GM18858 (cell line): ENCODE data around the gene BCAR1.
"Not testable (repeated sequence)": the region's sequence is repeated elsewhere in the genome, so short reads cannot be mapped to it uniquely, and the experiment has no call there.

Experiments used
- ATAC-seq: cut with Tn5 transposase; IDR thresholded peaks from one replicate; pipeline ENCODE4 v1.9.1; 2021; ENCODE audit not compliant: unreplicated experiment

The BCAR1 gene

DNA sequence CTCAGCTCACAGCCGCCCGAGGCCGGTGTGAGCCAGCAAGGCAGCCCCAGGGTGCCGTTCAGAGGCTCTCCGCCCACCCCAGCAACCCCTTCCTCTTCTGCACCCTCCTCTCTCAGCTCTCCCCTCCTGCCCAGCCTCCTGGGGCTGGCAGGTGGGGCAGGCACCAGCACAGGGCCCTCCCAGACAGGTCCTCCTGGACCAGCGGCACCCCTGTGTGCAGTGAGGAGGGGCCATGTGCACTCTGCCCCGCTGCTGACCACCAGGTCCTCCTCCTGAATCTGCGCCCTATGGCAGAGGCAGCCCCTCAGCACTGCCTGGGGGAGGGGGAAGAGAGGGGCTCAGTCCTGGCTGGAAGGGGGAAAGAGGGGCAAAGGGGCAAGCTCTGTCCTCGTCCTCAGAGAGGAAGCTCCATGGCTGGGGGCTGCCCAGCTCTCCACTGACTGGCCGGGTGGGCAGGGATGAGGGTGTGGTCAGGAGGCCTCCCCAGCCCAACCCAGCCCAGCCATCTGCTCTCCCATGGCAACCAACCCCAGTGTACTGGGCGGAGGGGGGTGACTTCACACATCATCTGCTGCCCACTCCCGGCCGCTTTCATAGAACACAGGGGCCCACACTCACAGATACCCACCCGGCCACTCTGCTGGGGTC lies 5.4 kb upstream of the BCAR1 start:
- ATAC-seq, result no peak

DNA sequence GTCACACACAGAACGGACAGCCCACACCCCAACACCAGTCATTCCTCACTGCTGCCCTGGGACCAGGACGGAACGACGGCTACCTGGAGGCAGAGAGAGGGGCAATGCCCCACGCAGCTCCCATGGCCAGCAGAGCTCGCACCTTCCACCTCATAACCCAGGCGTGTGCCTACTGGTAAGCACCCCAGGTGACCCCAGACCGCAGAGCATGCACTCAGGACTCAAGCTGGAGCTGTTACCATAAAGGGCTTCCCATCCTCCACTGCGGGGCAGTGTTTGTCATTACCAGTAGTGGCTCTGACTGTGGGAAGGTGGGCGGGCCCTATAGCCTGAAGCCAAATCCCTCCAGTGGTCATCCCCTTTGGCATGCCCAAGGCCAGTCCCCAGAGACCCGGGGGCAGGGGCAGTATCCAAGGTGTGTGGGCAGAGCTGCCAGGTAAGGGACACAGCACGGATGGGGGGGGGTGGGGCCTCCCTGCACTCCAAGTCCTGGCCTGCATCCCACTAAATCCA lies 4.7 kb upstream of the BCAR1 start:
- no peak for ATAC-seq

- ATAC-seq, result no peak
These were observed 3.0 kb upstream of the BCAR1 start for GRCh38 chr16:75254359-75254837.

DNA sequence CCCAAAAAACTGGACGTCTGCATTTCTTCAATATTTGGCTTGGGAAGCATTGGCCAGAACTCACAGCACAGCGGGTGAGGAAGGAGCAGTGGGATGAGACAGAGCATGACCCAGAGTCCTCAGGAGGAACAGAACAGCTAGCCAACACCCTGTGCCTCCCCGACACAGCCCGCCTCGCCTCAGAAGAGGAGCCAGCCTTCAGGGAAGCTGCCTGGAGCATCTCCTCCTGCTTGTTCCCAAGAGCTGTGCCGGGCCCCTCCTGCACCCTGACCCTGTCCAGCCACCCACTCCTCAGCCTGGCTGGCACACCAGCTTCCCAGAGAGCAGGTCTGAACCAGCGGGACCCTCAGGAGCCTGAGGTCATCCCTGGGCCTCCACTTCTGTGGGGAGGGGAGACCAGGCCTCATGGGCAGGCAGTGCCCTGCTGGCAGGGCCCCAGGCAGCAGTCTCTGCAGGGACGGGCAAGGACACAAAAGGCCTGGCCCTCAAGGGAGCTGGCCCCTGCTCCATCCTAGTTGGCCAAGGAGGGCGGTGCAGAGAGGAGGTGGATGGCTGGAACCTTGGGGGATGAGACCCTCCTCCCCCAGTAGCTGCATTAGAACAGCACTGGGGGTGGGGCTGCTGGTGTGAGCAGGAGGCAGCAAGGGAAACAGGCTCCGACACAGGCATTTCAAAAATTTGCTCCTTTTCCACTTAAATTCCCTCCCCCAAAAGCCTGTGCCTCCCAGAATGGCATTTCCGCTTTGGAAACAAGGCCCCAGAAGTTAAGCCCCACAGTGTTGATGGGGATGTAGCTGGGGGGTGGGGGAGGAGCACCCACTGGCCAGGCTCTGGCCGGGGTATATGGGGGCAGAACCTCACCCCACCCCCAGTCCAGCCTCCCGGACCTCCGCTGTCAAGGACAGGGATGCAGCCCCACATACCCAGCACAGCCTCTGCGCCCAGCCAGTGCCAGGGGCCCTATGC lies 1.8 kb upstream of the BCAR1 start:
- ATAC-seq, result no peak

GRCh38 chr16:75252049-75252864 lies 833 bp upstream of the BCAR1 start:
- no peak for ATAC-seq

GRCh38 chr16:75250809-75251279 lies 580 bp downstream of the BCAR1 start:
- ATAC-seq, result no peak

DNA sequence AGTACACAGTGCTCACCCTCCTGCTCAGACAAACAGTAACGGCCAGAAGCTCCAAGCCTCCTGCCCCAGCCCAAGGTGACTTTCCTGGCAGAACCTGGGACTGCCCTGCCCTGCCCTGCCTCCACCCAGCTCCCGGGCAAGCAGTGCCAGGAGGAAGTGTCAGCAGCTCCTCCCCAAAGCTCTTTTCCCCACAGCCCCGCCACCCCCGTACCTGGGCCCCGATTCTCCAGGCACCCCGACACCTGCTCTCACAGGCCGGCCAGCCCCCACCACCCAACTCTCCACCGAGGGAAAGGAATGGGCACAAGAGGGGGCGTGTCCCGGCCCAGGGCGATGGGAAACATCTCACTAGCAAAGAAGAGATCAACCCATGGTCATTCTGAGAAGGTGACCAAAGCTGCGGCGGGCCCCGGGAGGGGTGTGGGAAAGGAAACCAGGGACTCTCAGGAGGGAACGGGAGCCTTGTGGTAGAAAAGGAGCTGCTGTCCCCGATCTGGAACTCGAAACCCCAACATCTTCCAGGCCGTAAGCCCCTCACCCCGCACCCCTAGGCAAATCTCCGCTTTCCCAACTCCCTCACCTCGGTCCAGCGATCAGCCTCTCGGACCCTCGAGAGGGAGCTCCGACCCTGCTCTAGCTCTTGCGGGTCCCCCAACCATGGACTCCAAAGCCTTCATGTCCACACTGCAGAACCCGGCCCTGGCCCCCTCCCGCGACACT lies 1.2 kb downstream of the BCAR1 start:
- no peak for ATAC-seq

- no peak for ATAC-seq
These were observed 2.0 kb downstream of the BCAR1 start for GRCh38 chr16:75249441-75249840.

DNA sequence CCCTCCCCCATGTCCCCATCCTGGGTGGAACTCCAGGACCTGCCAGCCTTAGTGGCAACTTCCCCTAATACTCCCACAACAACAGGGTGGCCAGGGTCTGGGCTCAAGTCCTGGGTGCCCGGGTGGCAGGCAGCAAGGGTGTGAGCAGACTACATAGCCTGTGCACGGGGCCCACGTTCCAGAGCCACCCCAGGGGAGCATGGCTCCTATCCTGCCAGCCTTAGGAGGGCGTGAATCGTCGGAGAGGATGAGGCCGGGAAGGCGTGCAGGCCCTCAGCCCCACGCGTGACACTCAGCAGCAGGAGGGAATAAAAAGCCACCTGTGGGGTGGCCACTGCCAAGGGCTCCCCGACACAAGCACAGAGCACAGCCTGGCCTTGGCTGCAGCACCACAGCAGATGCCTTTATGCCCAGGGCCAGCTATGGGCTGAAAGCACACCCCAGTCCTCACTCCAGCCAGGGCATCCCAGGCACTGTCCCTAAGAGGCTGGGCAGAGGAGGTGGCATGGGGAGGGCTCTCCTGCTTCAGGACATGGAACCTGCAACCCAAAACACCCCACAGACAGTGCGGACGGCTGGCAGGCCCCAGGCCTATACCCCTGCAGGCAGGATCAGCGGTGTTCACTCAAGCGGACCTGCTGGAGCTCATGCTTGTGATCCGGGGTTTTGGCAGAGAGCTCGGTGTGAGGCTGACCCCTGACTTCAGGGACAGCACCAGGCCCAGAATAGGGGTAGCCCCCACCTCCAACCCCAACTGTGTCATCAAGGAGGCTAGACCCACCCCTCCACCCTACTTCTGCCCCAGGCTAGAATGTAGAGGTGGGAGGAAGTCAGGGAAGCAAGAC lies 2.7 kb downstream of the BCAR1 start:
- no peak for ATAC-seq

DNA sequence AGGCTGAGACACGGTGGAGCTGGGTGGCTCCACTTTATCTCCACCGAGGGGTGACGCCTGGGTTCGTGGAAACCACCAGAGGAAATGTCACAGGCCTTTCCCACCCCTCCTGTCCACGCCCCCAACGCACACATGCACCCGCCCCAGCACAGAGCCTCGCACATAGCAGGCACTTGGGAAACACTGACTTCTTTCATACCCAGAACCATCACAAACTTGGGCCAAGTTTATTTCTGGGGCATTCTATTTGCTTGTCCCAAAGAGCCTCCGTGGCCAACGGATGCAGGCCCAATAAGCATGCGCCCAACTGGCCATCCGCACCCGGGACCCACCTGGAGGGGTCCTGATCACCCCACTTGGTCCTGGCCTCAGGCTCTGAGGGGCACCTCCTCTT lies 3.3 kb downstream of the BCAR1 start:
- ATAC-seq, result no peak

- no peak for ATAC-seq
These were observed 4.2 kb downstream of the BCAR1 start for GRCh38 chr16:75247249-75247648.

DNA sequence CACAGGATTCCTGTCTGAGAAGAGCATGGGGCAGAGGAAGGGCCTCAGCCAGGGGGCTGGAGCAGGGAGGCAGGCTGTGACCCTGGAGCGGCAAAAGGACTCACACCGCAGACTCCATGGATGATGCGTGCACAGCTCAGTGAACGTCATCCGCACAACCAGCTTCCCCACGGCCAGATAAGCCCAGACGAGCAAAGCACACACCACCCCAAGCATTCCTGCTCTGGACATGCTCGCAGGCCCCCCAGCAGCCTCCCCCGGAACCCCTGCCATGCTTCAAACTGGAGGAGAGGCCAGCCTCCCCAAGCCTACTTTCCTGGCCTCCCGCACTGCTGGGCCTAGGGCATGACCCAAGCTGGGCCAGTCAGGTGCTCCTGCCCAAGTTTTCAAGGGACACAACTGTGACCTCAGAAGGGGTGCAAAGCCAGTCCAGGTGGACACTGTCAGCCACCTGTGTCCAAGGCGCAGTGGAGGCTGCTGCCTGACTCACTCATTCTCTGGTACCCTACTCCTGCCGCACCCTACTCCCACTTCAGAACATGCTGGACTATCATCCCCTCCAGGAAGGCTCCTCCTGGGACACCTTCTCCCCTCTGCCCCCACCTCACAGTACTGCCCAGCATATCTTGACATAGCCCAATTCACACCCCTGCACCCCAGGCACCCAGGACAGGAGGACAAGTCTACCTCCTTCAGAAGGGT lies 4.8 kb downstream of the BCAR1 start:
- no peak for ATAC-seq

DNA sequence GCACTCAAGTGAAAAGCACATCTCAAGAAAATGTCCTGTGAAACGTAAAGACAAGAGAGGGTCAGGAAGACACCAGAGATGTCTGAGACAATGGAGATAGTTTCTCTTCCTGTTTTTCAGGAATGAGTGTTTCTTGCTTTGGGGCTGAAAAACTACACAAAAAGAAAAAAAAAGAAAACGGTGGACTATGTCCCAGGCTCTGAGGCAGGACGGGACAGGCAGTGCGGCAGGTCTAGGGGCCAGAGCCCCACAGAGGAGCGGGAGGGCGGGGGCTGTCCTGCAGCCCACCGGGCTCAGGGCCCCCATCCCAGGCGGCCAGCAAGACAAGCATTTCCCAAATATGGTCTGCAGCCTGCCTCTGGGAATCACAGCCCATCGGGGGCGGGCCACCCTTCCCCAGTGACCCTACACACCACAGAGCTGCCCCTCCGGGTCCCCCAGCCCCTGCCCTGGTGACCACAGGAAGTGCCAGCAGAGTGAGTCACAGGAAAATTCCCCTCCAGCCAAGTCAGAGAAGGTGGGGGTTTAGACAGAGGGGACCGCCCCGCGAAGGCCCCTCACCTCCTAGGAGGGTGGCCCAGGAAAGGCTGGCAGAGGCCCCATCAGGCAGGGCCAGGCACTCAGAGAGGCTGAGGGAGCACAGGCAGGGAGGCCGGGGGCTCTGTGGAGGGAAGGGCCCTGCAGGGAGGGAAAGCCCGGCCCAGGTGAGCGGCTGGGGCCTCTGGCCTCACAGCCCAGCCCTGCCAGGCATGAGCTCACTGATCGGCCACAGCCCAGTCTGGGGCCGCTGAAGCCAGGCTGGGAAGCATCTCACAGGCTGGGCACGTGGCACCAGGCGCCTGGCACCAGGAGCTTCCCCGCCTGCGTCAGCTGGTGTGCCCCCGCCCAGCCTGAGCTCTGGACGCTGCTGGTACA lies 6.3 kb downstream of the BCAR1 start:
- no peak for ATAC-seq

- no peak for ATAC-seq
These were observed 7.1 kb downstream of the BCAR1 start for GRCh38 chr16:75244225-75244809.

GRCh38 chr16:75243667-75244224 lies 7.7 kb downstream of the BCAR1 start:
- no peak for ATAC-seq

DNA sequence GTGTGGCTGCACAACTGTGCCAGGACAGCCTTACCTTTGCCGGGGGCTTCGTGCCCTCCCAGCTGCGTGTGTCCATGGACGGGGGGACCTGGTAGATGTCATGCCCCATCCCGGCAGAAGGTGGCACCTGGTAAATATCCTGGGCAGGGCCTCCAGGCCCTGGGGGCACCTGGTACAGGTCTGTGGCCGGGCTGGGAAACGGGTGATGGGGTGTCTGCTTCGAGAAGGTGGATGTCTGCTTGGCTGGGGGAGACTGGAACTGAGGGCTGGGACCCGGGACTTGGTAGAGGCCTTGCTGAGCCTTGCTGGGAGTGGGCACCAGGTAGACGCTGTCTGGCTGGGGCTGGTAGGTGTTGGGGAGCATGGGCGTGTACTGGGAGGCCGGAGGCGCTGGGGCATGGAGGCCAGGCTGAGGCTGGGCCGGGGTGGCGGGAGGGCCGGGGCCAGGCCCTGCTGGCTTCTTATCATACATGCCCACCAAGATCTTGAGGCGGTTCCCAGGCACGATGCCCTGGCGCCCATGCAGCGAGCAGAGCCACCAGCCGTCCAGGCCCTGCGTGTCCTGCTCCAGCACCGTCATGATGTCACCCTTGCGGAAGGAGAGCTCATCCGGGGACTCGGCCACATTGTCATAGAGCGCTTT lies 8.9 kb downstream of the BCAR1 start:
- ATAC-seq, result not testable (repeated sequence)

GRCh38 chr16:75241955-75242354 lies 9.5 kb downstream of the BCAR1 start:
- ATAC-seq, result no peak
